OCI-LY1 (cell line): ENCODE results near the gene CADM1.

ENCODE experiments used
- H2AFZ ChIP-seq: fragments of 200-600 bp; sonication (generic), shearing (Covaris generic); 2 replicates; pipeline ENCODE4 v1.6.0; 2014; ENCODE audit warnings: antibody characterized with exemption, mild to moderate bottlenecking, low read length
- H3F3A ChIP-seq: fragments of 200-600 bp; sonication (generic), shearing (Covaris generic); 2 replicates; pipeline ENCODE4 v1.6.0; 2014; ENCODE audit warnings: mild to moderate bottlenecking, antibody characterized with exemption, low read length, moderate library complexity; ENCODE audit not compliant: insufficient read depth
- H3K27ac ChIP-seq: fragments of 200-600 bp; sonication (generic); 2 replicates; pipeline ENCODE4 v1.5.1; 2014; ENCODE audit warnings: low read length, mixed run types, mild to moderate bottlenecking, low read depth; ENCODE audit not compliant: poor library complexity, severe bottlenecking
- H3K27me3 ChIP-seq: fragments of 200-600 bp; sonication (generic); 2 replicates; pipeline ENCODE4 v1.6.0; 2014; ENCODE audit warnings: antibody characterized with exemption, mild to moderate bottlenecking, low read length, moderate library complexity; ENCODE audit not compliant: insufficient read depth
- H3K36me3 ChIP-seq: fragments of 200-600 bp; sonication (generic); 2 replicates; pipeline ENCODE4 v1.6.1; 2014; ENCODE audit warnings: mild to moderate bottlenecking, antibody characterized with exemption, low read length, moderate library complexity, mixed read lengths; ENCODE audit not compliant: insufficient read depth
- H3K4me1 ChIP-seq: fragments of 200-600 bp; sonication (generic); 2 replicates; pipeline ENCODE4 v1.5.1; 2014; ENCODE audit warnings: mild to moderate bottlenecking, low read length, moderate library complexity; ENCODE audit not compliant: insufficient read depth, severe bottlenecking
- H3K4me2 ChIP-seq: fragments of 200-600 bp; sonication (generic), shearing (Covaris generic); 2 replicates; pipeline ENCODE4 v1.6.1; 2014; ENCODE audit warnings: low read length
- H3K4me3 ChIP-seq: fragments of 200-600 bp; sonication (generic); 2 replicates; pipeline ENCODE4 v1.5.1; 2014; ENCODE audit warnings: low read length, low read depth, mild to moderate bottlenecking, mixed read lengths; ENCODE audit not compliant: poor library complexity, severe bottlenecking
- H3K79me2 ChIP-seq: fragments of 200-600 bp; shearing (Covaris generic); 2 replicates; pipeline ENCODE4 v1.6.1; 2016; ENCODE audit warnings: mixed run types, low read length, mixed read lengths; ENCODE audit not compliant: insufficient read depth
- H3K9ac ChIP-seq: fragments of 200-600 bp; sonication (generic), shearing (Covaris generic); 2 replicates; pipeline ENCODE4 v1.6.1; 2014; ENCODE audit warnings: mild to moderate bottlenecking, low read length, mixed read lengths
- H3K9me2 ChIP-seq: fragments of 200-600 bp; sonication (generic), shearing (Covaris generic); 2 replicates; pipeline ENCODE4 v1.6.1; 2014; ENCODE audit warnings: low read depth, mild to moderate bottlenecking, low read length, mixed read lengths
- H3K9me3 ChIP-seq: fragments of 200-600 bp; shearing (Covaris generic); 2 replicates; pipeline ENCODE4 v1.6.1; 2014; ENCODE audit warnings: low read length, mixed read lengths
- H4K20me1 ChIP-seq: fragments of 200-600 bp; sonication (generic), shearing (Covaris generic); 2 replicates; pipeline ENCODE4 v1.6.0; 2016; ENCODE audit warnings: mild to moderate bottlenecking, low read length; ENCODE audit not compliant: insufficient read depth
- CTCF ChIP-seq: fragments of 200-600 bp; sonication (generic), shearing (Covaris generic); IDR thresholded peaks from 2 replicates; pipeline ENCODE4 v1.5.1; 2017; ENCODE audit warnings: mild to moderate bottlenecking, antibody characterized with exemption, low read length, moderate library complexity, mixed read lengths
- EZH2 ChIP-seq: fragments of 200-600 bp; sonication (generic), shearing (Covaris generic); IDR thresholded peaks from 2 replicates; pipeline ENCODE4 v1.8.0; 2017; ENCODE audit warnings: borderline replicate concordance, mixed run types, mild to moderate bottlenecking, antibody characterized with exemption, low read length, moderate library complexity, mixed read lengths

CADM1 gene

GRCh38 chr11:115500547-115501501, 3.4 kb downstream of the CADM1 start:
- Histone ChIP-seq H3K9me3 (no peaks in the 10 kb centered on the region), H3K4me2 (no peak overlapping the region), H4K20me1 (no peaks in the 10 kb centered on the region), H3K4me1 (no peaks in the 10 kb centered on the region), H3F3A (no peaks in the 10 kb centered on the region), H2AFZ (no peak overlapping the region), H3K79me2 (no peaks in the 10 kb centered on the region), H3K27ac (no peak overlapping the region), H3K9ac (no peak overlapping the region), H3K4me3 (no peak overlapping the region), H3K36me3 (no peaks in the 10 kb centered on the region), H3K27me3 (no peaks in the 10 kb centered on the region), H3K9me2 (no peaks in the 10 kb centered on the region)
- TF ChIP-seq EZH2 (no peak), CTCF (no peak)

- Histone ChIP-seq H3K27ac (no peak overlapping the region), H3K79me2 (no peaks in the 10 kb centered on the region), H3K9ac (no peak overlapping the region), H3K4me1 (no peaks in the 10 kb centered on the region), H3K9me3 (no peaks in the 10 kb centered on the region), H3K4me2 (no peak overlapping the region), H3F3A (no peaks in the 10 kb centered on the region), H3K36me3 (no peaks in the 10 kb centered on the region), H3K27me3 (no peaks in the 10 kb centered on the region), H2AFZ (no peak overlapping the region), H3K4me3 (no peak overlapping the region), H4K20me1 (no peaks in the 10 kb centered on the region), H3K9me2 (no peaks in the 10 kb centered on the region)
- TF ChIP-seq EZH2 (no peak), CTCF (no peak)
Measured at GRCh38 chr11:115499891-115500290, 4.3 kb downstream of the CADM1 start.

GRCh38 chr11:115499241-115499799, 4.9 kb downstream of the CADM1 start:
- Histone ChIP-seq H4K20me1 (no peaks in the 10 kb centered on the region), H3K9me2 (no peaks in the 10 kb centered on the region), H3K4me1 (no peaks in the 10 kb centered on the region), H3K27me3 (no peaks in the 10 kb centered on the region), H3K36me3 (no peaks in the 10 kb centered on the region), H3K4me2 (no peak overlapping the region), H3F3A (no peaks in the 10 kb centered on the region), H2AFZ (no peak overlapping the region), H3K27ac (no peak overlapping the region), H3K79me2 (no peaks in the 10 kb centered on the region), H3K9ac (no peak overlapping the region), H3K4me3 (no peak overlapping the region), H3K9me3 (no peaks in the 10 kb centered on the region)
- no peak for TF ChIP-seq EZH2
- no peak for TF ChIP-seq CTCF
